ENCODE measurements around the gene SOX6.

DNA sequence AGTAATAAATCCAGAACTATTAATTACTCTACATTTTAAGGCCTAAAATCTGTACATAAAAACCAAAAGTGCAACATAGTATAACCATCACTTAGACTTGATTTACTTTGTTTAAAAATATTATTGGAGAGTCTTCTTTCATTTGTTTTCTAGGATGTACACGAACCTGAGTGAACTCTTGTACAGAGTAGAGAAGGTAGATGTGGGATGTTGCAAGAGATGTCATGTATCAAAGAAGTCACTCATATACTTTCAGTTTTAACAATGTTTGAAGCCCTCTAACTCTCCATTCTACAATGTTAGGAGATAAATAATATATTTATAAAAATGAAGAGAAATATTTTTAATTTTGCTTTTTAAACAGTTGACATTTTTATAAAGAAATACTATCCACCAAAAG is 38.6 kb downstream of the SOX6 start:
- TF ChIP-seq, protein P1, sequence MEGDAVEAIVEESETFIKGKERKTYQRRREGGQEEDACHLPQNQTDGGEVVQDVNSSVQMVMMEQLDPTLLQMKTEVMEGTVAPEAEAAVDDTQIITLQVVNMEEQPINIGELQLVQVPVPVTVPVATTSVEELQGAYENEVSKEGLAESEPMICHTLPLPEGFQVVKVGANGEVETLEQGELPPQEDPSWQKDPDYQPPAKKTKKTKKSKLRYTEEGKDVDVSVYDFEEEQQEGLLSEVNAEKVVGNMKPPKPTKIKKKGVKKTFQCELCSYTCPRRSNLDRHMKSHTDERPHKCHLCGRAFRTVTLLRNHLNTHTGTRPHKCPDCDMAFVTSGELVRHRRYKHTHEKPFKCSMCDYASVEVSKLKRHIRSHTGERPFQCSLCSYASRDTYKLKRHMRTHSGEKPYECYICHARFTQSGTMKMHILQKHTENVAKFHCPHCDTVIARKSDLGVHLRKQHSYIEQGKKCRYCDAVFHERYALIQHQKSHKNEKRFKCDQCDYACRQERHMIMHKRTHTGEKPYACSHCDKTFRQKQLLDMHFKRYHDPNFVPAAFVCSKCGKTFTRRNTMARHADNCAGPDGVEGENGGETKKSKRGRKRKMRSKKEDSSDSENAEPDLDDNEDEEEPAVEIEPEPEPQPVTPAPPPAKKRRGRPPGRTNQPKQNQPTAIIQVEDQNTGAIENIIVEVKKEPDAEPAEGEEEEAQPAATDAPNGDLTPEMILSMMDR (IDR thresholded peaks at IDR 0.05), result no peak
- TF ChIP-seq EZH2phosphoT487 (IDR thresholded peaks at IDR 0.05) (no peak), EZH2 (IDR thresholded peaks at IDR 0.05) (no peak)
